ENCODE data around the gene FAM89B. TPM values are rescaled to one million over a fixed set of nuclear protein-coding genes. Genes with fewer than 3 reads are reported as not detected.

Gene FAM89B
- polyA plus RNA-seq, 3 donors: 51.3 to 139 (median 70.8) TPM

DNA sequence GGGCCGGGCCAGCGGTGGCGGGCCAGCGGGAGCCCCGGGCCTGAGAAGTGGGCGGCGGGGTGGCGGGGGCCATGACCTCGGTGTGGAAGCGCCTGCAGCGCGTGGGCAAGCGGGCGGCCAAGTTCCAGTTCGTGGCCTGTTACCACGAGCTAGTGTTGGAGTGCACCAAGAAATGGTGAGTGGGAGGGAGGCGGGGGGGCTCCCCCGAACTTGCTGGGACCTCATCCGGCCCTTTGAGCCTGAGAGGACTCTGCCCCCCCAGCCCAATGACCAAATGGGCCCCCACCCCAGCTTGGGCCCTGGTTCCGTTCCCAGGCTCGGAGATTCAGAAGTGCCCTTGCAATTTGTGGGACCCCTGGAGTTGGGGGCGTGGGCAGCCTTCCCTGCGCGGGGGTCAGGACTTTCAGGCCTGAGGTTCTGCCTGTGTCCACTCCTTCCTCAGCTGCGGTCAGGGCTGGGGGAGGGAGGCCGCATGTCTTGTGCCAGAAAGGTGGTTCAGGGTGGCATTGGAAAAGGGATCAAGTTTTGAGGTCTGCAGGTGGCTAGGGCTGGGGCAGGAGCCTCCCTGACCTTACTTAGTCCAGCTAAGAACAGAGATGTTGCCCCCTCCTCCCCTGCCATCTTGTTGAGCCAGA is 4.0 kb downstream of the FAM89B start:
- peaks cover 33 to 34% of the 10 kb centered on the region in 2 donors for H3K36me3 ChIP-seq (replicated peaks in 1 of 2; ENCODE audit: control insufficient read depth in 1 of 2, insufficient read depth in 2 of 2, low read length in 2 of 2)
- peaks cover 28 to 43% of the 10 kb centered on the region in 2 donors for H3K36me3 Mint-ChIP-seq
- H2AFZ ChIP-seq (ENCODE audit: insufficient read depth, low read depth, low read length, poor library complexity, severe bottlenecking): no peak overlapping the region

More for the DNA sequence above, 4.0 kb downstream of the FAM89B start:
- peak overlapping the region; percentile 82 to 93 for H3K27ac ChIP-seq (ENCODE audit: low read depth in 1 of 2, low read length in 2 of 2)
- H3K4me1 ChIP-seq (ENCODE audit: control insufficient read depth in 1 of 2, insufficient read depth in 2 of 2, low read length in 2 of 2): peaks cover 57 to 79% of the 10 kb centered on the region in 2 donors
- intact Hi-C loops (cut with micrococcal nuclease): loop anchor here (5.0 to 10.0 kb wide), 2 partner anchors 36 to 552 kb away; partner anchors contain the start of genes MAP3K11 (in 1 of the 2) and SNX15 (in 1 of the 2)
- peaks cover 0 to 2% (median 0%) of the 10 kb centered on the region in 7 donors for H3K9me3 Mint-ChIP-seq
- peak overlapping the region; percentile 93 to 97 (median 95) for H3K27ac Mint-ChIP-seq
- H3K9me3 ChIP-seq (replicated peaks in 1 of 2; ENCODE audit: control insufficient read depth in 1 of 2, insufficient read depth in 1 of 2, low read length in 2 of 2): no peaks in the 10 kb centered on the region
- peaks cover 79% of the 10 kb centered on the region for H4K20me1 ChIP-seq (ENCODE audit: insufficient read depth, low read length)
- TF ChIP-seq, protein P1, sequence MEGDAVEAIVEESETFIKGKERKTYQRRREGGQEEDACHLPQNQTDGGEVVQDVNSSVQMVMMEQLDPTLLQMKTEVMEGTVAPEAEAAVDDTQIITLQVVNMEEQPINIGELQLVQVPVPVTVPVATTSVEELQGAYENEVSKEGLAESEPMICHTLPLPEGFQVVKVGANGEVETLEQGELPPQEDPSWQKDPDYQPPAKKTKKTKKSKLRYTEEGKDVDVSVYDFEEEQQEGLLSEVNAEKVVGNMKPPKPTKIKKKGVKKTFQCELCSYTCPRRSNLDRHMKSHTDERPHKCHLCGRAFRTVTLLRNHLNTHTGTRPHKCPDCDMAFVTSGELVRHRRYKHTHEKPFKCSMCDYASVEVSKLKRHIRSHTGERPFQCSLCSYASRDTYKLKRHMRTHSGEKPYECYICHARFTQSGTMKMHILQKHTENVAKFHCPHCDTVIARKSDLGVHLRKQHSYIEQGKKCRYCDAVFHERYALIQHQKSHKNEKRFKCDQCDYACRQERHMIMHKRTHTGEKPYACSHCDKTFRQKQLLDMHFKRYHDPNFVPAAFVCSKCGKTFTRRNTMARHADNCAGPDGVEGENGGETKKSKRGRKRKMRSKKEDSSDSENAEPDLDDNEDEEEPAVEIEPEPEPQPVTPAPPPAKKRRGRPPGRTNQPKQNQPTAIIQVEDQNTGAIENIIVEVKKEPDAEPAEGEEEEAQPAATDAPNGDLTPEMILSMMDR (IDR thresholded peaks at IDR 0.05): no peak
- peaks cover 85% of the 10 kb centered on the region for H3K79me2 ChIP-seq (ENCODE audit: insufficient read depth, low read length)
- H3K9ac ChIP-seq (ENCODE audit: insufficient read depth, low read length, poor library complexity, severe bottlenecking): peak overlapping the region; percentile 80
- H3K27me3 Mint-ChIP-seq (ENCODE audit: low read depth in 3 of 3): no peaks in the 10 kb centered on the region
- peak overlapping the region; percentile 48 to 100 (median 98) for H3K4me3 ChIP-seq (replicated peaks in 1 of 3; ENCODE audit: low read depth in 2 of 3, low read length in 3 of 3)
- WGBS (ENCODE audit: insufficient coverage): 9% methylated on average over 22 of the region's 26 CpGs
- peaks cover 56% of the 10 kb centered on the region for H3K4me1 Mint-ChIP-seq
- peak overlapping the region; percentile 97 for H3K4me2 ChIP-seq (replicated peaks; ENCODE audit: extremely low read depth, low read length, poor library complexity, severe bottlenecking)
- no peaks in the 10 kb centered on the region for H3K27me3 ChIP-seq (ENCODE audit: control insufficient read depth in 2 of 2, insufficient read depth in 2 of 2, low read length in 2 of 2)
- DNase-seq: no peak
- peak overlapping the region; percentile 90 to 95 for H3K4me3 Mint-ChIP-seq
